Cardiac fibroblast (primary cell): ENCODE measurements around the gene MS4A15.
"Not testable (repeated sequence)": the region's sequence is repeated elsewhere in the genome, so short reads cannot be mapped to it uniquely, and the experiment has no call there.

Experiments
- DNase-seq, 2 donors: peaks; one replicate each; pipeline versions ENCODE4 v3.0.0 to v3.0.0-alpha.2; 2010; ENCODE audit warnings: low read depth in 2 of 2
- H3K4me3 ChIP-seq, 2 donors: replicated peaks in 1 of 2; 1 replicate in 1 of 2; 2 replicates in 1 of 2; pipeline ENCODE4 v1.5.1; 2011; ENCODE audit warnings: low read depth in 2 of 2, low read length in 2 of 2, mild to moderate bottlenecking in 2 of 2, moderate library complexity in 1 of 2
- TF ChIP-seq, protein P1 (sequence below): IDR thresholded peaks from one replicate; pipeline ENCODE4 v1.5.1; 2011; ENCODE audit warnings: low read depth, mild to moderate bottlenecking, low read length, inconsistent platforms

Gene MS4A15, protein sequence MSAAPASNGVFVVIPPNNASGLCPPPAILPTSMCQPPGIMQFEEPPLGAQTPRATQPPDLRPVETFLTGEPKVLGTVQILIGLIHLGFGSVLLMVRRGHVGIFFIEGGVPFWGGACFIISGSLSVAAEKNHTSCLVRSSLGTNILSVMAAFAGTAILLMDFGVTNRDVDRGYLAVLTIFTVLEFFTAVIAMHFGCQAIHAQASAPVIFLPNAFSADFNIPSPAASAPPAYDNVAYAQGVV

DNA sequence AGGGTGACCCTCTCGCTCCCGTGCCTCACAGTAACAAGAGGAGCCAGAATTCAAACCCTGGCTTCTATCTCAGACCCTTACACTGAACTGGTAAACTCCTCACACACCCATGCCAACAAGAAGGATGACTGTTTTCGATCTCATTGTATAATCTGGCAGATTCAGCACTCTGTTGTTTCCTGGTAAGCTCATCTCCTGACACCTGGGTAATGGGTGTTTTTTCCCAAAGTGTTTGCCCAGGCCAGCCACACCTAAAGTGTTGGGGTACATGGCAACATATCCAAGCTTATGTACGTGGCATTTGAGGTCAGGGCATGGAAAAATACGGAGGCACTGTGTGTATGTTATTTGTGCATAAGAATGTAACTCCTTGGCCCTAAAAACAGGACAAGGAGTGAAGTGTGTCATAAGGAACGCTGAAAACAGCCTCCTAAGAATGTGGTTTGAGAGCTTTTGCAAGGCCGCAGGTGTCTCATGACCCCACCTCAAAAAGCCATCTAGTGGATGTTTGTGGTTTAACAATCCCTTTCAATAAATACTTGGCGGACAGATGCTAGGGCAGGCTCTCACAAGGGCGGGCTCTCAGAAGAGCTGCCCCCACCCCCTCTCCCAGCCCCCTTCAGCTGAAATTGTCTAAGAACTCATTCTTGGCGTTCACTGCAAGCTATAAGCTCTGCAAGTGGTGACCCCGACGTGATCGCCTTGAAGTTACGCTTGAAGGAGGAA is at the start of gene MS4A15:
MS4A15 (plus strand) TSS at position 561 of the 726 bp plus-strand sequence. CDS start 6,867 bp downstream, outside the sequence.
- no peak within 1 kb of the TSS for H3K4me3 ChIP-seq
- TF ChIP-seq, protein P1, sequence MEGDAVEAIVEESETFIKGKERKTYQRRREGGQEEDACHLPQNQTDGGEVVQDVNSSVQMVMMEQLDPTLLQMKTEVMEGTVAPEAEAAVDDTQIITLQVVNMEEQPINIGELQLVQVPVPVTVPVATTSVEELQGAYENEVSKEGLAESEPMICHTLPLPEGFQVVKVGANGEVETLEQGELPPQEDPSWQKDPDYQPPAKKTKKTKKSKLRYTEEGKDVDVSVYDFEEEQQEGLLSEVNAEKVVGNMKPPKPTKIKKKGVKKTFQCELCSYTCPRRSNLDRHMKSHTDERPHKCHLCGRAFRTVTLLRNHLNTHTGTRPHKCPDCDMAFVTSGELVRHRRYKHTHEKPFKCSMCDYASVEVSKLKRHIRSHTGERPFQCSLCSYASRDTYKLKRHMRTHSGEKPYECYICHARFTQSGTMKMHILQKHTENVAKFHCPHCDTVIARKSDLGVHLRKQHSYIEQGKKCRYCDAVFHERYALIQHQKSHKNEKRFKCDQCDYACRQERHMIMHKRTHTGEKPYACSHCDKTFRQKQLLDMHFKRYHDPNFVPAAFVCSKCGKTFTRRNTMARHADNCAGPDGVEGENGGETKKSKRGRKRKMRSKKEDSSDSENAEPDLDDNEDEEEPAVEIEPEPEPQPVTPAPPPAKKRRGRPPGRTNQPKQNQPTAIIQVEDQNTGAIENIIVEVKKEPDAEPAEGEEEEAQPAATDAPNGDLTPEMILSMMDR = peak; percentile 34
- DNase-seq = peak in 1 of 2 donors; percentile 34

DNA sequence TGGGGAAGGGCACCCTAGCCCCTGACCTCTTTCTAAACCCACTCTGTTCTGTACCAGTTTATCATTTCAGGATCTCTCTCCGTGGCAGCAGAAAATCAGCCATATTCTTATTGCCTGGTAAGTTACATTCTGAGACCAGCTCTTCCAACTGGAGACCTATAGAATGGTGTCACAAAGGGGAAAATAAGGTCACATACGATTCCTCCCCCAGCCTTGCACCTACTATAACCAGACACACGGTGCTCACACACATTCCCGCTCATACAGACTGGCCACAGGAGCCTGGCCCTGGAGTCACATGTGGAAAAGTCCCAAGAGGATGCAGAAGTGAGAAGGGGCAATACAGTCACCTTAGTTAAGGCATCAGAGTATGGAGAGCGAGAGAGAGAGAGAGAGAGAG is 49.7 kb upstream of the MS4A15 start:
- no peak overlapping the region for H3K4me3 ChIP-seq
- no peak for DNase-seq
- TF ChIP-seq, protein P1 = no peak

DNA sequence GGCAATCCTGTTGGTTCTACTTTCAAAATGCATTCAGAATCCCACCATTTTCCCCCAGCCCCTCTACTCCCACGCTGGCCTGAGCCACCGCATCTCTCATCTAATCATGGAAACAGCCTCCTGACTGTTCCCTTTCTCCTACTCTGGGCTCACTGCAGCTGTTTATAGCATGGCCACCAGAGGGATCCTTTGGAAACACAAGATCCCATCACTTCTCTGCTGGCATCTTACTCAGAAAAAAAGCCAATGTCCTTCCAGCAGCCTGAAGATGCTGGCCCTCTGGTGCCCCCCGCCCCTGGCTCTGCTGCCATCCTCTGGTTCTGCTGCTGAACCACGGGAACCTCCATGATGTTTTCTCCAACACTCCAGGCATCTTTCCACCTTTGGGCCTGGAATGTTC is 46.2 kb upstream of the MS4A15 start:
- DNase-seq = no peak
- H3K4me3 ChIP-seq = no peak overlapping the region
- TF ChIP-seq, protein P1 = peak; percentile 11

DNA sequence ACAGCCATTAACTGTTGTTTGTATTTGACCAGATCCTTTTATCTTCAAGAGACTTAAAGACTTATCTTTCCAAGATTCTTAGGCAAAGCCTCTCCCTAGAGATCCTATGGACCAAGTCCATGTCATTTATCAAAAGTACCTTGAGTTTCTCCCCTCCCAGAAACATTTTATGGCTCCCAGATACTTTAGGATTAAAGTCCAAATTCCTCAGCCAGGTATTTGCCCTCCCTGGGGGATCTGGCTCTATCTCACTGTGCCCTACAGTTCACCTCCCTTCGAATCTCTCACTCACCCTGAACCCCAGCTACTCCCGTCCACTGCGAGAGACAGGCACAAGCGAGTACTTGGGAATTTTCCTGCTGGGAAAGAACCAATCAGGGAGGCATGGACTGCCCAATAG is 45.4 kb upstream of the MS4A15 start:
- H3K4me3 ChIP-seq = no peak overlapping the region
- TF ChIP-seq, protein P1 = no peak
- DNase-seq = no peak

DNA sequence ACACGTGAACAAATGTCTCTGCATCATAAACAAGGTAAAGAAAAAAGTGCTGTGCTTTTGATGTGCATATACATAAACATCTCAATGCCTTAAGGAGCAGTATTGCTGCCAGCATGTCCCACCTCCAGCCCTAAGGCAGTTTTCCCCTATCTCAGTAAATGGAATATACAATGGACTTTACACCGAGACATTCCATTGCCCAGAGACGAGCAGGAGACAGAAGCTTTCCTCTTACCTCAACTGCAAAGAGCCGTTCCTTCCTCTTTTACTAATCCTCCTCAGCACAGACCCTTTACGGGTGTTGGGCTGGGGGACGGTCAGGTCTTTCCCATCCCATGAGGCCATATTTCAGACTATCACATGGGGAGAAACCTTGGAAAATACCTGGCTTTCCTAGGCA is 43.2 kb upstream of the MS4A15 start:
- H3K4me3 ChIP-seq, DNase-seq: not testable (repeated sequence)

DNA sequence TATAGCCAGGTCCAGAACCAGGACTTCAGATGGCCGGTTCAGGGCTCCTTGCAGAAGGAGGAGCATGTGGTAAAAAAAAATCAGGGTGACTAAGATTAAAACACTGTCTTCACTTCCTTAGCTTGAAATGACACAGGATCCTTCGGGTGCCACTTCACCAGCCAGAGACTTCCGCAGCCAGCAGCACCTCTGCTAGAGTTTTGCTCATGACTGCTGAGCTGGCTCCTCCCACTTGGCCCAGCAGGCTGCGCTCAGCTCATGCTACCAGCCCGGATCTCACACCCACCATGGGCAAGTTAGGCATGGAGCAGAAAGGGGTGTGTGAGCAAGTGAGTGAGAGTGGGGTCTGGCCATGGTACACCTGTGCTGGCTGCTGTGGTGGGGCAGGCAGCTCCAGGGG is 38.7 kb upstream of the MS4A15 start:
- TF ChIP-seq, protein P1 = no peak
- H3K4me3 ChIP-seq = no peak overlapping the region
- no peak for DNase-seq

DNA sequence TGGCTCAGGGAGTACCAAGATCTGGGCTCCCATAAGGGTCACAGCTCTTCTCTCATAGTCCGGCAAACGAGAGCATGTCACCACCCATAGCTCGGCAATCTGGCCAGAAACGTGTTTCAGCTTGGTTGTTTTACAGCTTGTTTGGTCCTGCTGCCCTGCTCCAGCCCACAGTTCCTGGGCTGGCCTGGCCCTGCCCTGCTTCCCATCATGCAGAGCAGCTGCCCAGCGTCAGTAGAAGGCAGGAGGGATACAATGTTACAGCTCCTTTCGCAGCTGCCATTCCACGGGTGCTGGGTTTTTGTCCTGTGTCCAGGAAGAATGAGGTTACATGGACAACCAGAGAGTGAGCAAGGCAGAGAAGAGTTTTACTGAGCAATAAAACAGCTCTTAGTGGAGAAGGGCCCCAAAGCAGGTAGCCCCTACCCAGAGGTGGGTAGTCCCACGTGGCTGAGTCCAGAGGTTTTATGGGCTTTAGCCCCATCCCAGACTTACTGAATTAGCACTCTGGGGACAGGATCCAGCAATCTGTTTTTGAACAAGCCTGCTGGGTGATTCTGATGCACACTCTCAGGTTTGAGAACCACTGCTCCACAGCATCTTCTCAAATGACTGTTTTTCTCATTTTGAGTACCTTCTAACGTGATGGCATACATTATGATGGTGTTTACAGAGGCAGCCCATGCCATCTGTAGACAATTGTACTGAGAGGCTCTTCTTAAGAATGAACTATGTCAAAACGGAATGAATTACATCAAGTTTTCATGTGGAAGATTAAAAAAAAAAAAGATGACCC is 37.9 kb upstream of the MS4A15 start:
- H3K4me3 ChIP-seq = no peak overlapping the region
- TF ChIP-seq, protein P1 = no peak
- DNase-seq = no peak
